Activated T-cell treated with anti-CD3 and anti-CD28 coated beads, Interleukin-2, amount 50 U/mL, for 24 hours (primary cell): Measurements from ENCODE around the gene NTN4.
"Not testable (repeated sequence)": the region's sequence is repeated elsewhere in the genome, so short reads cannot be mapped to it uniquely, and the experiment has no call there.

ENCODE experiments used
- DNase-seq: peaks from one replicate; pipeline ENCODE4 v3.0.0-alpha.2; 2020
- H3K27ac Mint-ChIP-seq: 2 replicates; pipeline ENCODE4 v1.8.0; 2020; ENCODE audit warnings: mild to moderate bottlenecking, mixed read lengths
- H3K27me3 Mint-ChIP-seq: 2 replicates; pipeline ENCODE4 v1.8.0; 2020; ENCODE audit warnings: mixed read lengths
- H3K36me3 Mint-ChIP-seq: 2 replicates; pipeline ENCODE4 v1.8.0; 2020; ENCODE audit warnings: low read depth, mixed read lengths
- H3K4me1 Mint-ChIP-seq: 2 replicates; pipeline ENCODE4 v1.8.0; 2020; ENCODE audit warnings: low read depth, mixed read lengths
- H3K4me3 Mint-ChIP-seq: 2 replicates; pipeline ENCODE4 v1.8.0; 2020; ENCODE audit warnings: mild to moderate bottlenecking, moderate library complexity, mixed read lengths
- H3K9me3 Mint-ChIP-seq: 2 replicates; pipeline ENCODE4 v1.8.0; 2020; ENCODE audit warnings: mixed read lengths

The NTN4 gene

DNA sequence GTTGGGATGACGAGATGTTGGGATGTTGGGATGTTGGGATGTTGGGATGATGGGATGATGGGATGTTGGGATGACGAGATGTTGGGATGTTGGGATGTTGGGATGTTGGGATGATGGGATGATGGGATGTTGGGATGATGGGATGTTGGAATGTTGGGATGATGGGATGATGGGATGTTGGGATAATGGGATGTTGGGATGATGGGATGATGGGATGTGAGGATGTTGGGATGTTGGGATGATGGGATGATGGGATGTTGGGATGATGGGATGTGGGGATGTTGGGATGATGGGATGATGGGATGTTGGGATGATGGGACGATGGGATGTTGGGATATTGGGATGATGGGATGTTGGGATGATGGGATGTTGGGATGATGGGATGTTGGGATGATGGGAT lies 135.9 kb downstream of the NTN4 start:
- not testable (repeated sequence) for H3K36me3 Mint-ChIP-seq, H3K27me3 Mint-ChIP-seq, H3K4me1 Mint-ChIP-seq, H3K4me3 Mint-ChIP-seq, DNase-seq, H3K27ac Mint-ChIP-seq, H3K9me3 Mint-ChIP-seq

DNA sequence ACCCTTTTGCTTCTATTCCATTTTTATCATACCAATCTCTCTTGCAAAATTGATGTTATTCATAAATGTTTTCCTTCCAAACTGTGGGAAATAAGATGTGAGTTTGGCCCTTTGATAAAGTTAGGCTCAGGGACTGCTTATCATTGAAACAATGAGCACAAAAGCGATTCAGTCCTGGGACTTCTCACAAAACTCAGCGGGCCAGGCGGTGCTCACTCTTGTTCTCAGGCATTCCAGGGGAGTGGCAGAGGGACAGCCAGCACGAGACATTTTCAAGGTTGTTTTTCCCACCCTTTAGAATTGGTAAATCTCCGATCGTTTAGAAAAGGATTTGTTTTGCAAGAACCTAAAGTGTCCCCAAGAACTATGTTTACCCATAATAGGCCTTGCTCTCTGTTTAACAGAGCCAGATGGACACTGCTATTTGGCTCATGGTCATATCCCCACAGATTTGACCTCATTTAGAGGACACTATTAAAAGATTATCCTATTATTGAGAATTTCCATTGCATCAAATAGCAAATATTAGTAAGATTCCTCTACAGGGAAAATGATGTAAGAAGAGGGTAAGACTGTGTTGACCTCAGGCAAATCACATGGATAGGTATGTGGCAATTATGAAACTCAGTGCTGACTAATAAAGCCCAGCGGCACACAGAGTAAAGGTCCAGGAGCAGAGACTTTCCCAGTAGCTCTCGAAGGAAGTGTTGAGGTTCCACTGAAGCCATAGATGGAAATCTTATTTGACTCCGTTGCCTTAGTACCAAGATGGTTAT lies 136.6 kb downstream of the NTN4 start:
- Mint-ChIP-seq H3K27ac (no peak overlapping the region), H3K9me3 (peaks cover 3% of the 10 kb centered on the region), H3K4me3 (no peak overlapping the region), H3K36me3 (no peaks in the 10 kb centered on the region), H3K4me1 (peaks cover 3% of the 10 kb centered on the region), H3K27me3 (peaks cover 8% of the 10 kb centered on the region)
- no peak for DNase-seq

DNA sequence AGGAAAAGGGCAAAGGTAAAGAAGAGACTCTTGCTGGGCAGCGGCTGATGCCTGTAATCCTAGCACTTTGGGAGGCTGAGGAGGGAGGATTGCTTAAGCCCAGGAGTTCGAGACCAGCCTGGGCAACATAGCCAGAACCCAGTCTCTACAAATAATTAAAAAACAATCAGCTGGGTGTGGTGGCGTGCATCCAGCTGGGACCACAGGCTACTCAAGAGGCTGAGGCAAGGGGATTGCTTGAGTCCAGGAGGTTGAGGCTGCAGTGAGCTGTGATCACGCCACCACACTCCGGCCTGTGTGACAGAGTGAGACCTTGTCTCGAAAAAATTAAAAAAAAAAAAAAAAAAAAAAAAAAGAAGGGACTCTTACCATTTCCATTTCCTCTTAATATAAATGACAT lies 138.9 kb downstream of the NTN4 start:
- Mint-ChIP-seq H3K36me3 (no peaks in the 10 kb centered on the region), H3K27me3 (peaks cover 14% of the 10 kb centered on the region), H3K27ac (no peak overlapping the region), H3K4me1 (peaks cover 3% of the 10 kb centered on the region), H3K9me3 (peaks cover 3% of the 10 kb centered on the region), H3K4me3 (no peak overlapping the region)
- DNase-seq, result no peak

DNA sequence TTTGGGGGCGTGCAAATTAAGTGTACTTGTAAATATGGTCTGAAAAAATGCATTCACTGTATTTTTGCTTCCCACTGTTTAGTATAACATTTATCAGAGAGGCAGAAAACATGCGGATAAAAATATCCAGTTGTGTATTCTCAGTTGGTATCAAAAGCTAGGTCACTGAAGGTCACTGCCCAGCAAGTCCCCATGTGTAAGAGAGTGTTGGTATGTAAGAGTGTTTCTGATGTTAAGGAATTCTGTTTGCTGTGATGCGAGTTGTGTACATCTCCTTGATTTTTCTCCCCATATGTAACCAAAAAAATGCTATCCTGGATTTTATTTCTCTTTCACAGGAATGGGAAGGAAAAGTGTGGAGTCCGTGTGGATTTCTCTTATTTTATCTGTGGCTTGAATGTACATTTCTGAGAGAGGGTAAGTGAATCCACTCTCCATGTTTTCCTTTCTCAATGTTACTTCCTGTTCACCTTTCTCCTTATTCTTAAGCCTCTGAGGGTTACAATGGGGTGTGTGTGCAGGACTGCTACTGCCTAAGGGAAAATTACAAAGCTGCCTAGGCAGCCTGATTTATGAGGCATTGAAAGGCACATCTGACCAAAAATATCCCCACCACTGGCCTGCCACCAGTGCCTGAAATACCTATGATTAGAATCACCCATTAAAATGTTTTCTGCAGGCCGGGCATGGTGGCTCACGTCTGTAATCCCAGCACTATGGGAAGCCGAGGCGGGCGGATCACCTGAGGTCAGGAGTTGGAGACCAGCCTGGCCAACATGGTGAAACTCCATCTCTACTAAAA lies 141.4 kb downstream of the NTN4 start:
- H3K27ac Mint-ChIP-seq, result no peak overlapping the region
- H3K4me1 Mint-ChIP-seq, result peaks cover under 1% of the 10 kb centered on the region
- no peak for DNase-seq
- no peaks in the 10 kb centered on the region for H3K36me3 Mint-ChIP-seq
- peaks cover 20% of the 10 kb centered on the region for H3K27me3 Mint-ChIP-seq
- H3K9me3 Mint-ChIP-seq, result peaks cover under 1% of the 10 kb centered on the region
- no peak overlapping the region for H3K4me3 Mint-ChIP-seq

DNA sequence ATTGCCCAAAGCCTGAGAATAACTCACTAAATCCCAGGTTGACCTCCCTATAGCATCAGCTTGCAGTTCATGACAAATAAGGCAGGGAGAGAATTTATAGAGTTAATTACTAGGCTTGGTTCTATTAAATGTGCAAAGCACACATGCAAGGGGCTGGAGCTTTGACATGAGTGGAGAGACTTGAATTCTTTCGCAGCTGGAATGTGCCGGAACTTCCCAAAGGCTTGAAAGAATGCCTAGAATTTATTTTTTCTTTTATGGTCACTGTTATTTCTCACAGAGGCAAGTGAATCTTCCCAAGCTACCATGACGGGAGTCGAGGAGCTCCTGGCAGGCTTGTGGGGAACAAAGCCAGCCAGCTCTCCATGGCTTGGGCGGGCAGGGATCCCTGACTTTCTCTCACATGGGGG lies 143.8 kb downstream of the NTN4 start:
- peaks cover 20% of the 10 kb centered on the region for H3K27me3 Mint-ChIP-seq
- H3K36me3 Mint-ChIP-seq, result no peaks in the 10 kb centered on the region

DNA sequence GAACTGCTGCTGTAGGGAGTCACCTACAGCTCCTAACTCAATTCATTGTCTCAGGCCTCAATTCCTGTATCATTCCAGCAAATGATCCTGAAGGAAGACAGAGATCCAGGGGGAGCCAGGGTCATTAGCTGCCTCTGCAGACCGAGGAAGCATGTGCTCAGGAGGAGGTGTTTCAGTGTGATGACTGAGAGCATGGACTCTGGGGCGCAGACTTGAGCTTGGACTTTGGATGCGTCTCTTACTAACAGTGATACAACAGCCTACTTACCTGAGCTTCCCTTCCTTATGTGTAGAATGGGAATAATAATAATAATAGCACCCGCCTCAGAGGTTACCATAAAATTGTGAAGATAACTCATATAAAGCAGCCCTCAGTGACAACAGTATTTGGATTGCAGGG lies 147.3 kb downstream of the NTN4 start:
- Mint-ChIP-seq H3K27ac (no peak overlapping the region), H3K36me3 (no peaks in the 10 kb centered on the region), H3K4me1 (no peaks in the 10 kb centered on the region), H3K9me3 (no peaks in the 10 kb centered on the region), H3K27me3 (peaks cover 15% of the 10 kb centered on the region), H3K4me3 (no peak overlapping the region)
- no peak for DNase-seq

More for the DNA sequence above, 143.8 kb downstream of the NTN4 start:
- no peak for DNase-seq
- no peaks in the 10 kb centered on the region for H3K9me3 Mint-ChIP-seq
- no peak overlapping the region for H3K27ac Mint-ChIP-seq
- H3K4me1 Mint-ChIP-seq, result no peaks in the 10 kb centered on the region
- H3K4me3 Mint-ChIP-seq, result no peak overlapping the region

DNA sequence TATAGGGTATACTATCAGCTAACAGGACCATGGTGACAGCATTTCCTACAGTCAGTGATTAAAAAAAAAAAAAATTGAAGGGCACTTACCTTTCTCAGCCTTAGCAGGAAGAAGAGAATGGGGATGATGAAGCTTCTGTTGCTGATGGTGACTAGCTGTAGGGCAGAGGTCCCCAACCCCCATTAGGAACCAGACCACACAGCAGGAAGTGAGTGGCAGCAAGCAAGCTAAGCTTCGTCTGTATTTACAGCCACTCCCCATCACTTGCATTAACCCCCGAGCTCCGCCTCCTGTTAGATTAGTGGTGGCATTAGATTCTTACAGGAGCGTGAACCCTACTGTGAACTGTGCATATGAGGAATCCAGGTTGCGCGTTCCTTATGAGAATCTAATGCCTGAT lies 148.0 kb downstream of the NTN4 start:
- H3K27ac Mint-ChIP-seq, result no peak overlapping the region
- no peaks in the 10 kb centered on the region for H3K9me3 Mint-ChIP-seq
- H3K36me3 Mint-ChIP-seq, result no peaks in the 10 kb centered on the region
- DNase-seq, result no peak
- peaks cover 15% of the 10 kb centered on the region for H3K27me3 Mint-ChIP-seq
- H3K4me1 Mint-ChIP-seq, result no peaks in the 10 kb centered on the region
- H3K4me3 Mint-ChIP-seq, result no peak overlapping the region

DNA sequence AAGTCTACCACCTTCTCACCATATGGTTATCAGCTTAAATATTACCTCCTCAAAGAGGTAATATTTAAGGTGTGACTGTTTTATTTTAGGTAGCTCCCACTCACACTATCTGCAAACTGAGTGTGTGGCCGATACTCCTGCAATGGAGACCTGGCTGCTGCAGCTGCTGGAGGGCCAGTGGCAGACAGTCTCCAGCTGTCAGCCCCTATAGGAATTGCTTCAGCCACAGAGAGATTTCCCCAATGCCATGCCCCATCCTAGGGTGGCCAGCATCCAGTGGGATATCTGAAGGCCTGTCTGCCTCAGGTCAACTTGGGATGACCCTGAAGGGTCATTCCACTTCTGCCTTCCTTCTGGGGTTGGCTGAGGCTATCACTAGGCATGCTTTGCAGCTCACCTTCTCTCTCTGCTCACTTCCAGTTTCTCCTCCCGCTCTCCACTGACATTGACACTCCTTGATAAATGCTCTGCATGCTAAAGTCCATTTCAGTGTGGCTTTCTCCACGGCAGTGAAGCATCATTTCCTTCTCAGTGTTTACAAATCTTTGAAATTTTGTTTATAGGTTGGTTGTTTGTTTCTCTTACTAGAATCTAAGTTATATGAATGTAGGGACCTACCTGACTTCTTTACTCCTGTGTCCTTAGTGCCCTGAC lies 149.1 kb downstream of the NTN4 start:
- Mint-ChIP-seq H3K4me3 (no peak overlapping the region), H3K36me3 (no peaks in the 10 kb centered on the region), H3K27ac (no peak overlapping the region), H3K9me3 (no peaks in the 10 kb centered on the region), H3K27me3 (peaks cover 3% of the 10 kb centered on the region), H3K4me1 (no peaks in the 10 kb centered on the region)
- DNase-seq, result no peak

DNA sequence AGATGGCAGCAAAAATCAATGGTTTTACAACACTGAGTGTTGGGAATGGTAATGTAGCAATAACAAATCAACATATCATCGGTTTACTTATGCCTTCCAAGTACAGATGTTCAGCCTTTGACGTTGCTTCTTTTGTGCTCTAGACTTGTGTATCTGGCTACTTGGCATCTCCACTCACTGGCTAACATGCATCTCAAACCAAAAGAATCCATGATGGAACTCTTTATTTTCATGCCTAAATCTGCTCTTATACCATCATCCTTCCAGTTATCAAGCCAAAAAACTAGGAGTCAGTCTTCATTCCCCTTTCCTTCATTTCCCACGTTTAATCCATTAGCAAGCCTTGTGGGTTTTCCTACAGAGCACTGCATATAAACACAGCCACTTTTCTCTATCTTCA lies 150.0 kb downstream of the NTN4 start:
- Mint-ChIP-seq H3K4me3 (no peak overlapping the region), H3K36me3 (no peaks in the 10 kb centered on the region), H3K27me3 (no peaks in the 10 kb centered on the region), H3K27ac (no peak overlapping the region), H3K9me3 (no peaks in the 10 kb centered on the region), H3K4me1 (no peaks in the 10 kb centered on the region)
- no peak for DNase-seq

DNA sequence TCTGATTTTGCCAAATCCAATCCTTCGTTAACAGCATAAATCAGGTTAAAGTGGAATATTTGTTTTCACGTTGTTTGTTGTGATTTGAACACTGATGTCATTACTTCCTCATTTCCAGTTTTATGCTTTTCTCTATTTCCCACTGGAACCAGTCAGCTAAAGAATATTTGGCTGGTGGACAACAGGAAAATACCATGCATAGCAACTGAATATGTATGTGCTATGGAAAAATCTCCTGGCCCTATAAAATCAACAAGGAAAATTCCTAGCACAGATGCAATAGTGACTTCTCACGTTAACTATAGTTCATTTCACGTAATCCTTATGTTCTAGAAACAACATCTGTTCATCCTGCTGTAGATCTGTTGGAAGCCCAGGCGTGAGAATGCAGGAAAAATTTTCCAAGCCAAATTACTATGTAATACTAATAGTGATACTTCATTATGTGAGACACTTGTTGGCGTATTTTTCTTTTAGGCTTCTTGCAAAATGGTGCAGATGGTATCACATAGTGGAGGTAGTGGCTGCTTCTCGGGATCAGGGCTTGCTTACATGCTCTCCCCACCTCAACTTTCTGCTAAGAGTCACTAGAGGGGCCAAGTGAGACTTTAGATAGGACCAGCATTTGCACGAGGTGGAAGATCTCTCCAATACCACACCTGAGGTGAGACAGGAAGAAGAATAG lies 153.0 kb downstream of the NTN4 start:
- no peak overlapping the region for H3K27ac Mint-ChIP-seq
- H3K36me3 Mint-ChIP-seq, result no peaks in the 10 kb centered on the region
- H3K27me3 Mint-ChIP-seq, result no peaks in the 10 kb centered on the region
- no peak for DNase-seq
- no peak overlapping the region for H3K4me3 Mint-ChIP-seq
- no peaks in the 10 kb centered on the region for H3K4me1 Mint-ChIP-seq
- H3K9me3 Mint-ChIP-seq, result no peaks in the 10 kb centered on the region

DNA sequence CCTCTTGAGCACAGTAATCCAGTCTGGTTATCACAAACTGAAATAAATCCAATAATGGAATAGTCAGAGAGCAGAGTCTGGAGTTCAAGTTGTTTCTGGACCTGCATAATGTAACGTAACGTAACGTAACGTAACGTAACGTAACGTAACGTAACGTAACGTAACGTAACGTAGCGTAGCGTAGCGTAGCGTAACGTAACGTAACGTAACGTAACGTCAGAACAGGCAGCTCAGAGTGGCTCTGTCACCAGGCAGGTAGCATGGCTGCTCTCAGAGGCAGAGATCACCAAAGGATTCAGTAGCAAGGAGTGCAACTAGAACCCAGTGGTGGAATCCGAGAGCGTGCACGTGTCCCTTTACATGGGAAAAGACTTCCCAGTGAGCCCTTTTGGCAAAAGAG lies 153.6 kb downstream of the NTN4 start:
- no peak overlapping the region for H3K4me3 Mint-ChIP-seq
- H3K27me3 Mint-ChIP-seq, result no peaks in the 10 kb centered on the region
- no peak overlapping the region for H3K27ac Mint-ChIP-seq
- DNase-seq, result no peak
- H3K36me3 Mint-ChIP-seq, result no peaks in the 10 kb centered on the region
- no peaks in the 10 kb centered on the region for H3K9me3 Mint-ChIP-seq
- no peaks in the 10 kb centered on the region for H3K4me1 Mint-ChIP-seq

DNA sequence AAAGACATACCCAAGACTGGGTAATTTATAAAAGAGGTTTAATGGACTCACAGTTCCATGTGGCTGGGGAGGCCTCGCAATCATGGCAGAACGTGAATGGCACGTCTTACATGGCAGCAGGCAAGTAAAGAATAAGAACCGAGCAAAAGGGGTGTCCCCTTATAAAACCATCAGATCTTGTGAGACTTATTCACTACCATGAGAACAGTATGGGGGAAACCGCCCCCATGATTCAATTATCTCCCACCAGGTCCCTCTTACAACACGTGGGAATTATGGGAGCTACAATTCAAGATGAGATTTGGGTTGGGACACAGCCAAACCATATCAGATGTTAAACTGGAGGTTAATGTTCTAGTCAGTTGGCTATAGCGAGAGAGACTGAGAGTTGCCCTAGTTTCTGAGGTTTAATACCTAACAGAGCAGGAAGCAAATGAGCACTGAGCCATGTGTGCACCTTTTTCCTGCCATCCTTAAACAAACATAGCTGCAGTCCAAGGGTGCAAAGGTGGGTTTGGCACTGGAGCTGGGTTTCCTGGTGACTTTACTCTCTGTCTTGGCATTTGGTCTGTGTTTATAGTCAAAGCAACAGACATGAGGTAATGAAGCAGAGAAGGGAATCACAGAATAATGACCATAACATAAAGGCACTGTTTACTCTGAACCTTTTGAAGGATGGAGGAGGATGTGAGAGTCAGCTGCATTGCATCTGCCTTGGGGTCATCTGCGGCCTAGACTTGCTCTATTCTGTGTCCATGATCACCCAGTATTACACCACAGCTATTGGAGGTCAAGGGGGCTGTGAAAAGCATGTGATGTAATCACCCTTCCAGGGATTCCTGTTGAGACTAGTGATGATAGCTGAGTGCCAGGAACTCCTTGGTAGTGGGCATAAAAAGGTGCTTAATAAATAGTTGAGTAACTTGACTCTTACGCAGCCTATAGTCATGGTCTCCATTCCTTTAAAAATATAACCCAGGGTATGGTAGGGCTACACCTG lies 155.6 kb downstream of the NTN4 start:
- Mint-ChIP-seq H3K27ac (no peak overlapping the region), H3K4me3 (no peak overlapping the region), H3K9me3 (no peaks in the 10 kb centered on the region), H3K27me3 (no peaks in the 10 kb centered on the region), H3K4me1 (no peaks in the 10 kb centered on the region), H3K36me3 (no peaks in the 10 kb centered on the region)
- DNase-seq, result no peak

DNA sequence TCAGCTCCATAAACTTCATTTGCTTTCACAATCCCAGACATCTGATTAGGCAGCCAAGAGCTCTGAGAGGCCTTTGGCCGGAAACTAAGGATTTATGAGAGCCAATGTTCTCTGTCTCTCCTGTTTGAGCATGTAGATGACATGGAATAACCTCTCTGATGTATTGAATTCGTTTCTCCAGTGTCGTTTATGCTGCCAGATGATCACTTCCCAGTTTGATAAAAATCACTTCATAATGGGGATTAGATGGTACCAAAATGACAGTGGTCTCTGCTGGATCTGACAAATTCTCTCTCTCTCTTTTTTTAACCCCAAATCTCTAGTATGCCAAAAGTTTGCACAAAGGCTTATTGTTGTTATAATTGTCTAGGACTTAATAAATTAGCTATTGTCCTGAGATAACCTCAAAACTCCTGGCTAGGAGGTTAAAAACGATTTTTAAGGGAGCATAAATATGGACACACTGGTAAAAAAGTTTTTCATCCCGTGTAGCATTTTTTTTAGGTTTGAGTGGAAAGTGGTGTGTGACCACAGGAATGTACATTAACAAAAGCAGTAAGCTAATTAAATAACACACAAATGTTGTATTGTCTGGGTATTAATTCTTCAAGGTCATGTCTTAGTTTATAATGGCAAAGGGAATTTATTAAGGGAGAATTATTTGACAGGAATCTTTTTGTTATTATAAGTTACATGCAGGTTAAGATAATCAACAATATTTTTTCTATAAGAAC lies 156.7 kb downstream of the NTN4 start:
- H3K27ac Mint-ChIP-seq, result no peak overlapping the region
- H3K4me3 Mint-ChIP-seq, result no peak overlapping the region
- DNase-seq, result no peak
- H3K36me3 Mint-ChIP-seq, result no peaks in the 10 kb centered on the region
- H3K9me3 Mint-ChIP-seq, result no peaks in the 10 kb centered on the region
- no peaks in the 10 kb centered on the region for H3K4me1 Mint-ChIP-seq
- H3K27me3 Mint-ChIP-seq, result no peaks in the 10 kb centered on the region
